HG03025 (cell line): ENCODE measurements around the gene LRRC46.

ENCODE experiments used
- ATAC-seq: cut with Tn5 transposase; IDR thresholded peaks from one replicate; pipeline ENCODE4 v1.9.1; 2021; ENCODE audit warnings: mild to moderate bottlenecking, moderate library complexity; ENCODE audit not compliant: unreplicated experiment, low FRiP score

LRRC46 gene

DNA sequence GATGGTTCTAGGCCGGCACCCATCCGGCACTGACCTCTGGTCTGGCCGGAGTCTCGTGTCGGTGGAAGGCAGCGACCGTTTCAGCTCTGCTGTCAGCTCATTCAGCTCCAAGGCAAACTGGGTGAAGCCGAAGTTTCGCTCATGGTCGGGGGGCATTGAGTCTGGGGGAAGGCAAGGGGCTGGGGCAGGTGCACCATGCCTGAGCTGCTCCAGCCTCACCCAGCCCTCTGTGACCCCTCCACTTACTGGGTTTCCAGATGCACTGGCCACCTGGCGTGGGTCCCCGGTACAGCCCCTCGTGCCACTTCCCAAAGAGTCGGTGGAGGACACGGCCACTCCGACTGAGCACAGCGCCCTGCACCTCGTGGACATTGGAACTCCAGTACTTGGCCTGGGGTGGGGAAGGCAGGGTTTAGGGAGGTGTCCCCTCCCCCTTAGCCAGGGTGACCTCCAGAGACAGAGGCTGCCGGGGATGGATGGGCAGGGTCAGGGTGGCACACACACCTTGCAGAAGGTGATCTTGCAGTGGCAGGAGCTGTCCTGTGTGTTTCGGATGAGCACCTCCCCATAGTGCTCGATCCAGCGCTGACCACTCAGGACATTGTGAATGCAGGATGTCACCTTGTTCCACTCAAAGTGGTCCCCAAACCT lies 22.5 kb upstream of the LRRC46 start:
- no peak for ATAC-seq

GRCh38 chr17:47810200-47810821 lies 21.2 kb upstream of the LRRC46 start:
- no peak for ATAC-seq

DNA sequence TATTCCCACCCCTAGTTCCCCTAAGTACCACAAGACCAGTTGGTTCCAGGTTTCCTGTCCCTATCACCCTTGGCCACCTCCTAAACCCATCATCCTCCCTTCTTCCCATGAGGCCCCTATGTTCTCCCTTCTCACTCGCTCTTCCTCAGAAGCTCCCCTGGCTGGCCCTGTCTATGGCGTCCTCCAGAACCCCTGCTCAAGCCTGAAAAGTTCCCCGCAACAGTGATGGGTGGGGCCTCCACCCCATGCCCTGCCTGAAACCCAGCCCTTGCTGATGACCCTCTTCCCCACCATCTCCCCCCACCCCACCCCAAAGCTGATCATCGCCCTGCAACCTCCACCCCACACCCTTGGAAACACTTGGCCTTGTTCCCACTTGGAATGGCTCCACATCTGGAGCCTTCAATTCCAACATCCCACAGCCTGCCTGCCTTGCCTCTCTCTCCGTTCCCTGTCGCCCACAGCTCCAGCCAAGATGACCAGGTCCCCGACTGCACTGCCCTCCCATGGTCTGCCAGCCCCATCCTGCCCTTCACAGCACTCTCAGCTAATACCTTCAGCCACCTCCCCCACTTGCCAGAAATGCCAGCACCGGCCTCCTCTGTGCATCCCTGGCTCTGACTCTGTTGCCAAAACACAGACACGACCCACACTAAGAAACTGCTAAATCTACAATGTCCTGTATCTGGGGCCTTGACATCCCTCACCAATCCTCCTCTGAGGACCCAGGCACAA lies 20.4 kb upstream of the LRRC46 start:
- ATAC-seq = no peak

DNA sequence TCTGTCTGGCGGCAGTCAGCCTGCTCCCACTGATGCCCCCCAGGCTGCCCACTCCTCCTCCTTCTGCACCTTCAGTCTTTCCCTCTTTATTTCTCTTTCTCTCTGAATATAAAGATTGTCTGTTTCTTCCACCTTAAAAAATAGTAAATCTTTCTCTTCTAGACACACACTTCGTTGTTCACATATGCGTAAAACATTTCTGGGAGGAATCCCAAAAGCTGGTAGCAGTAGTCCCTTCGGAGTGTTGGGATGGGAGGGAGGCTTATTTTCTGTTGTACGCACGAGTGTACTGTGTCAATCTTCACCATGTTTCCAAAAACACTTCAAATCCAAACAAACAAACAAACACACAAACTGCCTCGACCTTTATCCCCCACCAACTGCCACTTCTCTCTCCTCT lies 19.8 kb upstream of the LRRC46 start:
- no peak for ATAC-seq

DNA sequence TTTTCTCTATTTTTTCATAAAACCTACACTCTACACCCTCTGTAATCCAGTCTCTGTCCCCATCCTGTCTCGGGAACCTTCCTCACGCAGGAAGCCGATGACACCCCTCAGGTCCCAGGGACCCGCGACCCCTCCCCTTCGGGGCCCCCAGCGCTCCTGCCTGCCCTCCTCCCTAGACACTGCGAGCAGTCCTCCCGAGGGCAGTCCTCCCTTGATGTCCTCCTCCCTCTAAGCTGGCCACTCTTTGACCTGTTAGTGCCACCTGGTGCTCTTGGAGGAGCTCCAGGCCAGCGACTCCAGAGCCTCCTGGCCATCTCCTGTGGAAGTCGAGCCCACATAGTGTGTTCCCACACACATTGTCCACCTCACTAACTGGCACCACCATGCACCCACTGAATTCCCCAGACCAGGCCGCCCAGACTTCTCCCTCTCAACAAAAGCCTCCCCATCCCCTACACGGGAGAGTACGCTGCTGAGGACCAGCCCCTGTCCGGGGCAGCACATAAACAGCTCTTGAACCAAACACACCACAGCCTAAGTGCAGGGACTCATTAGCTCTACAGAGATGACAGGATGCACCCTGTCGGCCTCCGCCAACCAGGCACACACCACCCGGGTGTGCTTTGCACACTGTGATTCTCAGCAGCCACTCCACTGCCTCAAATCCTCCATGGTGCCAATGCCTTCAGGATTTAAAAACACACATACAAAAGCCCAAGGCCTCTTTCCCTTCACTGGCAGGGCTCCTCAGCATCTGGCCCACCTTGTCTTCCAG lies 19.1 kb upstream of the LRRC46 start:
- no peak for ATAC-seq

GRCh38 chr17:47813077-47813476 lies 18.4 kb upstream of the LRRC46 start:
- no peak for ATAC-seq

DNA sequence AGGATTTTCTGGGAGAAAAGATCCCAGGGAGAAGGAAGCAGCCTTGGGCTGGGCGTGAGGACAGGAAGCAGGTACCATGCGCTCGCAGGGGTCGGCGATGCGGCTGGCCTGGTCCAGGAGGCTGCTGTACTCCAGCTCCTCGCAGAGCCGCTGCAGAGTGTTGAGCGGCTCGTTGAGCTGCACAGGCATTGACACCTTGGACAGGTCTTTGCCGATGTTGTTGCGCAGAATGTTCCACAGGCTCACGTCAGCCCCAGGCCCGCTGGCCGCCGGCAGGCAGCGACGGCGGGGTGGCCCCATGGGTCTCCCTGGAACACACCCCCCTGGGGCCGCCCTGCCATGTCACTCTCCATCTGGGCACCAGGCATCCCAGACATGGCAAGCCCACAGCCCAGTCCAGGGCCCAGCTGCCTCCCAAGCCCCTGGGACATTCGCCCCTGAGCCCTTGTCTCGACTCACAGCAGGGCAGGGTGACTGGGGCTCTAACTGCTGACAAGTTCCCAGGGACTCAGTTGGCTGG lies 17.9 kb upstream of the LRRC46 start:
- no peak for ATAC-seq

- no peak for ATAC-seq
Observed at GRCh38 chr17:47815106-47815918, 16.2 kb upstream of the LRRC46 start.

DNA sequence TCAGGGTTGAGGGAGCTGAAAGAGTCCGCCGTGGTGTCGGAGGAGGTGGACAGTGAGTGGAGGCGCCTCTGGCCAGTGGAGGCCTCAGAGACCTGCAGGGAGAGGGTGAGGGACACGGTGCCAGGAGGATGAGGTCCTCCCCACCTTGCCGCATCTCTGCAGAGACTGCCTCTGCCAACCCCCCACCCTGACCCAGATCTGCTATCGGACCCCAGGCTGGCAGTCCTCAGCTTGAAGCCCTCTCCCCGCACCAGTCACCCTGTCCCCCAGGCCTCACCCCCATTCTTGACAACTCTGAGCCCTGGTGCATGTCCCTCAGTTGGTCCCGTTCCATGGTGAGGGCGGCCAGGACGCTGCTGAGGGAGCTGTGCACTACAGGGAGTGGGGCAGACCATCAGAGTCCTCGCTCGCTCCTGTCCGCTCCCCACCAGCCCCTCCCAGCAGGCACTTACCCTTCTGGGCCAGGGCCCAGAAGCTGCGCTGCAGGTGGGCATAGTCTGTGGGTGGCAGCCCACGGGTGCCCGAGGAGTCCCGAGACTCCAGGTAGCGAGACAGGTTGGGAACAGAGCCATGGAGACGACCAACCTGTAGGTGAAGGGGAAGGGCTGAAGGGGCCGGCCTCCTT lies 15.2 kb upstream of the LRRC46 start:
- ATAC-seq = no peak

- no peak for ATAC-seq
Observed at GRCh38 chr17:47816947-47817346, 14.5 kb upstream of the LRRC46 start.

GRCh38 chr17:47818002-47818695 lies 13.3 kb upstream of the LRRC46 start:
- no peak for ATAC-seq

GRCh38 chr17:47819475-47819874 lies 12.0 kb upstream of the LRRC46 start:
- ATAC-seq = no peak

DNA sequence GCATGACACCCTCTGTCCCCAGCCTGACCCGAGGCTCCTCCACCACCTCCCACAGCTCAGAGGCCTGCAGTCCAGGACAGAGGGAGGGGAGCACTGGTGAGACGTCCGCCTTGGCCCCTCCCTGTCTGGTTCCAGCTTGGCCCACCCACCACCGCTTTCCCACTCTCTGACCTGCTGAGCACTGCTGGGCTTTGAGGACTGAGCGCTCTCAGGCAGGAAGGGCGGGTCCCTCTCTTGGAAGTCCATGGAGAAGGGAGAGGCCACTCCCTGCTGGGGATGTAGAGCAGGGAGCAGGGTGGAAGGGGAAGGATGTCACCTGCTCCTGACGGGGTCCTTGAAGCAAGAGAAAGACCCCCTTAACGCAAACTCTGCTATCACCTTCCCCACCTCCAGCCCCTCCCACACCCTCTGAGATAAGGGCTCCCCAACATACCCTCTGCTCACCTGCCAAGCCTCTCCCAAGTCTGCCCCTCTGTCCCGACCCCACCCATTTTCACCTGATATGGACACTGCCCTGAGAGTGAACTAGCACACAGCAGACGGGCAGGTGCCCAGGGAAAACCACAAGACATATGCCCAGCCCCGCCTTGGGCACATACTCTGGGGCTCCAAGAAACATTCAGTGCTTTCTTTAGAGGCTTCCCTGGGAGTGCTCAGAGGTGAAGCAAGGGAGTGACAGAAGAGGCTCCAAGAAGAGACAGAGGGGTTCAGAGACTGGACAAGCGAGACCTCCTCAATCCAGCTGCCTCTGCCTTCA lies 11.3 kb upstream of the LRRC46 start:
- no peak for ATAC-seq

DNA sequence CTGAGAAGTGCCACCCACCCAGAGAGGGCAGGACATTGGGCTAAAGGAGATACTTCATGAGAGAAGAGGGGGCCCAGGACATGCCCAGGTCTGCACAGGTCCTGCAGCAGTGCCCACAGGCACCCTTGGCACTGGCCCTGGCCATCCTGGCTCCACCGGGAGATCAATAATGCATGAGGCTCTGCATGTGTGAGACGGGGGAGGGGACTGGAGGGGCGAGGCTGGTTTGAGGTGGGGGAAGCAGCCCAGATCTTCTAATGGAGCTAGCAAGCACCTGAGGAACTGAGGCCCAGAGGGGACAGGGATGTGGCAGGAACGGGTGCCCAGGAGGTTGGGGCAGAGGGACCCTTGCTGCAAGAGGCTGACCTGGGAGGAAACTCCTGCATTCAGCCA lies 10.4 kb upstream of the LRRC46 start:
- ATAC-seq = no peak

GRCh38 chr17:47821424-47822391 lies 9.8 kb upstream of the LRRC46 start, which contains the start of gene OSBPL7:
Gene OSBPL7 (minus strand): TSS chr17:47821794. CDS start chr17:47820278, 1,516 bp downstream.
- no peak for ATAC-seq

DNA sequence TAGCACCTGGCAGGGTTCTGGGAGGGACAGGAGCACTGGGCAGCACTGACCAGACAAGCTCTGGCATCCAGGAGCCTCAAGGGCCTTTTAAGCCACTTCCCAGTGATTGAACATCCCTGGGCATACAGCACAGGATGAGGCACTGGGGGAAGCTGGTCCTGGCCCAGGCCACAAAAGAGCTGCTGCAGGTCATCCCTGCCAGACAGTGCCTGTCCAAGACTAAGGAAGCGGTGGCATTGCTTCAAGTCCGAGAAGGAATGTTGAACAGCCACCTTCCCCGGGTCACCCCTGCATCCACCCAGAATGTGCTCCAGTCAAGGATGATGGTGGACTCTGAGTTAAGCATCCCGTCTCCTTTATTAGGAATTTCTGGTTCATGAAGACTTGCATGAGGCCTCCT lies 8.7 kb upstream of the LRRC46 start:
- no peak for ATAC-seq

DNA sequence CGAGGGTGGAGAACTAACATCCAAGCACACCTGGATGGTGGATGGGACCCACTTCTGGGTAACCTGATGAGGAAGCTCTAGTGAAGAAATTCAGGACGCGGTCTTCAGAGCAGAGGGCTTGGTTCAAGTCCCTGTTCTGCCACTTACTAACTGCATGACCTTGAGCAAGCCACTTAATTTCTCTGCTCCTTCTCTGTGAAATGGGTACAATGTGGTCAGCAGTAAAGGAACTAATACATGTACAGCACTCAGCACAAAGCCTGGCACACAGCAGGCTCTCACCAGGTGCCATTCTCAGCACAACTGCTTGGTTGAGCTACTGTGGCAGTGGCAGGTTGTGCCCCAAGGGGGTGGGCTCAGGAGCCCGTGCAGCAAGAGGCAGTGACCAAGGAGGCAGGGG lies 8.0 kb upstream of the LRRC46 start:
- no peak for ATAC-seq
